ENCODE data around the gene ELOVL2.

Gene ELOVL2

GRCh38 chr6:10977231-10977968 lies 66.7 kb downstream of the ELOVL2 start:
- no peak for DNase-seq

GRCh38 chr6:10976571-10976970 lies 67.5 kb downstream of the ELOVL2 start:
- DNase-seq = peak; percentile 41

- DNase-seq = no peak
Measured at GRCh38 chr6:10972196-10972595, 71.9 kb downstream of the ELOVL2 start.

DNA sequence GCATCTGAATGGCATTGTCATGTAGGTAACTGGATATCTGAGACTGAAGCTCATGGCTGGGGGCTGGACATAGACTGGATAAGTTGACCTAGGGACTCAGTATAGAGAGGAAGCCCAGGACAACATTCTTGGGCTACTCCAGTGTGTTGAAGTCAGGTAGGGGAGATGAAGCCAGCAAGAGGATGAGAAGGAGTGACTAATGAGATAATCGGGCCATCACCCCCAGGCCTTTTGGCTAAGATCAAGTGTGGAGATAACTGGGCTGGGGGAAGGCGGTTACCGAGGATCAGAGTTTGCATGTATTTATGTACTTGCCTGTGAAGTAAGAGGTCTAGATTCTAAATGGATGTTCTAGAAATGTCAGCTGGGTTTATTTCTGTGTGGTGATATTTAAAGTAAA lies 73.4 kb downstream of the ELOVL2 start:
- peak; percentile 73 for DNase-seq

DNA sequence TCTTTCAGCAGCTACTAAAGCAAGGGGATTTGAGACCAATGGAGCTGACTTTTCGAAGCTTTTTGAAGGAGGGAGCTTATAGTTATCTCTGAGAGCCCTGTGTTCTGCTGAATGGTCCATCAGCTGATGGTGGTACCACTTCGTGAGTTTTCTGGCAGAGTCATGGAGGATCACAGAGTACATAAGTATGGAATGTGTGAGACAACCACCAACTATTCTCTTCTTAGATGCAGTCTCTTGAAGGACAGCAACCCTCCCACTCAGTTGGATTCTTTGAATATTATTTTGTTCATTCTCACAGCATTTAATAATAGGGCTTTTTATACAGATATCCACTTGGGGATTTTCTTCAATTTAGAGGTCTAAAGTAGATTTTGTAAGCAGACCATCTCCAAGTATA lies 75.3 kb downstream of the ELOVL2 start:
- peak; percentile 82 for DNase-seq

GRCh38 chr6:10964684-10965083 lies 79.4 kb downstream of the ELOVL2 start:
- DNase-seq = no peak

GRCh38 chr6:10963113-10963512 lies 81.0 kb downstream of the ELOVL2 start:
- no peak for DNase-seq

DNA sequence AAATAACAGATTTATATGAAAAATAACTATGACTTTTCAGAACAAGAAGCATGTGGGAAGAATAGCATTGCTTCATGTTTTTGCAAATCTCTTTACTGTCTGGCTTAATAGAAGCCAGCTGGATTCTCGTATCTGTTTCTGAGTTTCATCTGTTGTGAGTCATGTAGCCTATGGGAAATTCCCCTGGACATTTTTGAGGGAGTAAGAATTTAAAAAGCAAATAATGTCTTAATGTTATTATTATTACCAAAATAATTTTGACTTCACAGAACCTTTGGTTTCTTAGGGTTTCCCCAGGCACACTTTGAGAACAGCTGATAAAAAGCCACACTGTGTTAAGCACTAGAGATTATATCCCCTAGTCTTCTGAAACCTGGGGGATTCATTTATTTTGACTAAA lies 81.4 kb downstream of the ELOVL2 start:
- peak; percentile 88 for DNase-seq

GRCh38 chr6:10961837-10962236 lies 82.3 kb downstream of the ELOVL2 start:
- no peak for DNase-seq

DNA sequence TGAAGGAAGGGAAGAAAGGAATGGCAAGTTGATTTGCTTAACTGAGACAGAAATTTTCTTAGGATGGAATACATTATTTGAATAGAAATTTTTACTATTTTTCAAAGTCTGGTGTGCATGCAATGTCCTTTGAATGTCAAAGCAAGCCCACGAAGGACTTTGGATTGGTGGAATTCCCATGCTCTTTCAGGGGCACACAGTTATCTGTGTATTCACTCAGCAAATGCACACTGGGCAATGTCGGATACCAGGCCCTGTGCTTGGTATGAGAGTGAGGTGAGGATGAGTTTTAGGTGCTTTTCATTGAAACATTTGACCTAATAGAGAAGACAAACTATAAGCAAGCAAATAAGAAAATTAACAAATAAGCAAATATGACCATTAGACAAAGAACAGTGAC lies 83.9 kb downstream of the ELOVL2 start:
- no peak for DNase-seq

DNA sequence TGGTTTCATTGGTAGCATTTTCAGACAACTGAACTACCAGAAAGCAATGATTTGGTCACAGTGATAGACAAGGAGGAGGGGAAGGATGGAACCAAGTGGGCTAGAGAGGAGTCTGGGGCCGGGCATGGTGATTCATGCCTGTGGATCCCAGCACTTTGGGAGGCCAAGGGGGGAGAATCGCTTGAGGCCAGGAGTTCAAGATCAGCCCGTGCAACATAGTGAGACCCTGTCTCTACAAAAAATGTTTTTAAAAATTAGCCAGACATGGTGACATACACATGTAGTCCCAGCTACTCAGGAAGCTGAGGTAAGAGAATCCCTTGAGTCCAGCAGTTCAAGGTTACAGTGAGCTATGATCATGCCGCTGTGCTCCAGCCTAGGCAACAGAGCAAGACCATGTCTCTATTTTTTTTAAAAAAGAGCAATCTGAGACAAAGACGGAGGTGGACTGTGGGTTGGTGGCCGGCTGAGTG lies 86.7 kb downstream of the ELOVL2 start:
- no peak for DNase-seq

DNA sequence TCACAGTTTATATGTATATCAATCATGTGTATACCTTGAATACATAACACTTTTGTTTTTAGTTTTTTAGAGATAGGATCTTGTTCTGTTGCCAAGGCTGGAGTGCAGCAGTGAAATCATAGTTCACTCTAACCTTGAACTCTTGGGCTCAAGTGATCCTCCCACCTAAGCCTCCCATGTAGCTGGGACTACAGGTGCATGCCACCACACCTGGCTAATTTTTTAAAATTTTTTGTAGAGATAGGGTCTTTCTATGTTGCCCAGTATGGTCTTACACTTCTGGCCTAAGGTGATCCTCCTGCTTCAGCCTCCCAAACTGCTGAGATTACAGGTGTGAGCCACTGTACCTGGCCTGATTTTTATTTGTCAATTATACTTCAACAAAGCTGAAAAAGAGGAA lies 87.3 kb downstream of the ELOVL2 start:
- no peak for DNase-seq

DNA sequence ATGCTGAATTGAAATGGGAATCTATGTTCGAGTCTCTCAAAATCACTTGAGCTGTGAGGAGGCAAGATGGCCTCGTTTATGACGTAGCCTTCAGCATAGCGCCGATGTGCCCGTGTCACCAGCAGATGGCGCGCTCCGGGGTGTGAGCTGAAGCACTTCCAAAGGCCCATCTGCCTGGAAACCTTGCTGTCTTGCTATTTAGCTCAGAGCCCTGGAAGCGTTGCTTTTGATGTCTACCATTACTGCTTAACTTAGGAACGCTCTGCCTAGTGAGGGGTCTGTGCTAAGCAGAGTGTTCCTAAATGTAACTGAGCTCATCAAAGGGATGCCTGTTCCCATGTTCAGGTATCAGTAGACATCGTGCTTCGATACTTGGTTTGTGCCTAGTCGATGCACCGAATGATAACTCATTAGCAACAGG lies 89.5 kb downstream of the ELOVL2 start:
- DNase-seq = peak; percentile 80

DNA sequence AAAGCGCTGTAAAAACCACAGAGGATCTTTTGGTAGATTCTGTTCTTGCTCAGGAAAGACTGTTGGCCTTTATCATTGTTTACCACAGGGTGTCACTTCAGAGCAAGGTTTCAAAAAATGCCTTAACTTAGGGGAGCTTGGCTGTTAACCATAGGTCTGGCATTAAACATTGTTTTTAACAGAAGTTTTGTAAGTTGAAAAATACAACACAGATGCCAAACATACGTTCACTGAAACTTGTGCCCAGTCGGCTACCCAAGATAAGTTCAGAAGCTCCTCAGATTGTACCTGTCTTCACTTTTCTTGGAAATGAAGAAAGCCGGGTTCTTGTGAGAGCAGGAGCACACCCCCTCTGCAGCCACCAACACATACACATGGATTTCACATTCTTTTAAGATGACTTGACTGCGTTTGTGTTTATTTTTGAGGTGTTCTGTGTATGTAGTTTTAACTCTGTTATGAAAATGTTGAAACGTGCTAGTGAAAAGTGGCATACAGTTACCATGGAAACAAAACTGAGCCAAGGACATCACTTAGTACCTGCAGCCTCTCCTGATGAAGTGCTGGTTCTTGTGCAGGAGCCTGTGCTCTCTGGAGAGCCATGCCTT lies 92.3 kb downstream of the ELOVL2 start:
- DNase-seq = peak; percentile 82

- DNase-seq = no peak
Measured at GRCh38 chr6:10949579-10950490, 94.3 kb downstream of the ELOVL2 start.

DNA sequence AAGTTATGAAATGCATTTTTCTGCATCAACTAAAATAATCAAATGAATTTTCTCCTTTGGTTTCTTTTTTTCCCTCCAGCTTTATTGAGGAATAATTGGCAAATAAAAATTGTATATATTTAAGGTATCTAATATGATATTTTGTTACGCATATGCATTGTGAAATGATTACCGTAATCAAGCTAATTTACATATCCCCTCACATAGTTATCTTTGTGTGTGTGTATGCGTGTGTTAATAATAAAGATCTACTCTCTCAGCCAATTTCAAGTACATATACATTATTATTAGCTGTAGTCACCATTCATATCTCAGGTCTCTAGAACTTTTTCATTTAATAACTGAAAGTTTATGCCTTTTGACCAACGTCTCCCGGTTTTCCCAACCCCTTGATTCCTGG lies 96.1 kb downstream of the ELOVL2 start:
- DNase-seq = no peak

- DNase-seq = no peak
Measured at GRCh38 chr6:10945845-10946244, 98.3 kb downstream of the ELOVL2 start.

DNA sequence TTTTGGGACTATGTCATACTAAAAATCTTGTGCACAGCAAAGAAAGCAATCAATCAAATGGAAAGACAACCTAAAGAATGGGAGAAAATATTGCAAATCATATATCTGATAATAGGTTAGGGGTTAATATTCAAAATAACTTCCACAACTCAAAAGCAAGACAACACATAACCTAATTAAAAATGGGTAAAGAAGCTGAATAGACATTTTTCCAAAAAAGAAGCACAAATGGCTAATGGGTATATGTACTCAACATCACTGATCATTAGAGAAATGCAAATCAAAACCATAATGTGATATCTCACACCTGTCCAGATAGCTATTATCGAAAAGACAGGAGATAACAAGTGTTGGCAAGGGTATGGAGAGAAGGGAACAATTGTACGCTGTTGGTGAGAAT lies 104.3 kb downstream of the ELOVL2 start:
- no peak for DNase-seq

GRCh38 chr6:10933126-10933525 lies 111.0 kb downstream of the ELOVL2 start:
- DNase-seq = no peak

Data from EL (cell line).